SK-N-SH treated with all-trans-retinoic acid at 6 μM for 48 hours (cell line): ENCODE results near the gene MOGAT1.
"Not testable (repeated sequence)": the region's sequence is repeated elsewhere in the genome, so short reads cannot be mapped to it uniquely, and the experiment has no call there.

Experiments used
- ATAC-seq: fragments of 200-7000 bp; cut with Tn5 transposase; 3 replicates; pipeline ENCODE4 v1.9.1; 2020; ENCODE audit warnings: mild to moderate bottlenecking, moderate library complexity
- ARNTL ChIP-seq: fragments of 450-650 bp; formaldehyde crosslinking; IDR thresholded peaks from 2 replicates; pipeline ENCODE4 v1.5.0; 2020; ENCODE audit warnings: low read depth, mild to moderate bottlenecking, moderate library complexity, borderline replicate concordance
- BACH2 ChIP-seq: fragments of 250-450 bp; sonication (Bioruptor Pico); IDR thresholded peaks from 2 replicates; pipeline ENCODE4 v1.9.0; 2021; ENCODE audit warnings: mild to moderate bottlenecking, borderline replicate concordance
- CREB5 ChIP-seq: fragments of 250-450 bp; sonication (Bioruptor Pico); IDR thresholded peaks from 2 replicates; pipeline ENCODE4 v1.5.1; 2020; ENCODE audit warnings: low read depth, mild to moderate bottlenecking, moderate library complexity
- ESRRG ChIP-seq: fragments of 250-450 bp; sonication (Bioruptor Pico); IDR thresholded peaks from 2 replicates; pipeline ENCODE4 v1.6.1; 2021; ENCODE audit warnings: mild to moderate bottlenecking
- GLIS3 ChIP-seq: fragments of 250-450 bp; sonication (Bioruptor Pico); IDR thresholded peaks from 2 replicates; pipeline ENCODE4 v1.5.0; 2020; ENCODE audit warnings: mild to moderate bottlenecking, moderate library complexity
- ISL1 ChIP-seq: fragments of 250-450 bp; sonication (Bioruptor Pico); IDR thresholded peaks from 2 replicates; pipeline ENCODE4 v2.1.2; 2022; ENCODE audit warnings: mild to moderate bottlenecking, moderate library complexity
- OSR1 ChIP-seq: fragments of 250-450 bp; sonication (Bioruptor Pico); IDR thresholded peaks from 2 replicates; pipeline ENCODE4 v1.8.0; 2022; ENCODE audit warnings: moderate library complexity, mild to moderate bottlenecking, inconsistent platforms
- PPARA ChIP-seq: fragments of 250-450 bp; sonication (Bioruptor Pico); IDR thresholded peaks from 2 replicates; pipeline ENCODE4 v1.5.0; 2020; ENCODE audit warnings: mild to moderate bottlenecking, borderline replicate concordance
- RARB ChIP-seq: fragments of 250-450 bp; sonication (Bioruptor Pico); IDR thresholded peaks from 2 replicates; pipeline ENCODE4 v1.8.0; 2021; ENCODE audit warnings: mild to moderate bottlenecking, moderate library complexity
- SNAI2 ChIP-seq: fragments of 250-450 bp; sonication (Bioruptor Pico); IDR thresholded peaks from 2 replicates; pipeline ENCODE4 v1.5.0; 2020; ENCODE audit warnings: mild to moderate bottlenecking, moderate library complexity
- TCF4 ChIP-seq: fragments of 250-450 bp; sonication (Bioruptor Pico); IDR thresholded peaks from 2 replicates; pipeline ENCODE4 v1.8.0; 2021; ENCODE audit warnings: mild to moderate bottlenecking, moderate library complexity, borderline replicate concordance
- ZC3H10 ChIP-seq: fragments of 250-450 bp; sonication (Bioruptor Pico); IDR thresholded peaks from 2 replicates; pipeline ENCODE4 v1.5.1; 2021; ENCODE audit warnings: mild to moderate bottlenecking, moderate library complexity
- ZFP30 ChIP-seq: fragments of 450-650 bp; formaldehyde crosslinking; IDR thresholded peaks from 2 replicates; pipeline ENCODE4 v1.5.0; 2022; ENCODE audit warnings: mild to moderate bottlenecking, moderate library complexity
- ZNF565 ChIP-seq: fragments of 450-650 bp; formaldehyde crosslinking; conservative IDR thresholded peaks from 2 replicates; pipeline ENCODE4 v1.5.0; 2020; ENCODE audit warnings: low read depth, mild to moderate bottlenecking, moderate library complexity
- ZNF70 ChIP-seq: fragments of 450-650 bp; formaldehyde crosslinking; IDR thresholded peaks from 2 replicates; pipeline ENCODE4 v1.5.0; 2020; ENCODE audit warnings: mild to moderate bottlenecking, moderate library complexity
- ZNF8 ChIP-seq: fragments of 450-650 bp; formaldehyde crosslinking; IDR thresholded peaks from 2 replicates; pipeline ENCODE4 v1.5.0; 2020; ENCODE audit warnings: mild to moderate bottlenecking, moderate library complexity
- TF ChIP-seq, protein P1 (sequence below): fragments of 250-450 bp; sonication (Bioruptor Pico); IDR thresholded peaks from 2 replicates; pipeline ENCODE4 v1.8.0; 2021; ENCODE audit warnings: low read depth, mild to moderate bottlenecking, moderate library complexity, borderline replicate concordance
- TF ChIP-seq, protein P2 (sequence below): fragments of 250-450 bp; sonication (Bioruptor Pico); IDR thresholded peaks from 2 replicates; pipeline ENCODE4 v1.5.0; 2020; ENCODE audit warnings: mild to moderate bottlenecking, moderate library complexity
- TF ChIP-seq, protein P3 (sequence below): fragments of 250-450 bp; sonication (Bioruptor Pico); IDR thresholded peaks from 2 replicates; pipeline ENCODE4 v1.8.0; 2020; ENCODE audit warnings: mild to moderate bottlenecking, moderate library complexity, borderline replicate concordance
- TF ChIP-seq, protein P4 (sequence below): fragments of 250-450 bp; sonication (Bioruptor Pico); IDR thresholded peaks from 2 replicates; pipeline ENCODE4 v1.5.1; 2021; ENCODE audit warnings: mild to moderate bottlenecking, moderate library complexity

The MOGAT1 gene

GRCh38 chr2:222715742-222716141 lies 44.3 kb downstream of the MOGAT1 start:
- ATAC-seq, result no peak
- TF ChIP-seq ZNF565 (CRISPR knock-in tag), result no peak
- TF ChIP-seq, protein P1, sequence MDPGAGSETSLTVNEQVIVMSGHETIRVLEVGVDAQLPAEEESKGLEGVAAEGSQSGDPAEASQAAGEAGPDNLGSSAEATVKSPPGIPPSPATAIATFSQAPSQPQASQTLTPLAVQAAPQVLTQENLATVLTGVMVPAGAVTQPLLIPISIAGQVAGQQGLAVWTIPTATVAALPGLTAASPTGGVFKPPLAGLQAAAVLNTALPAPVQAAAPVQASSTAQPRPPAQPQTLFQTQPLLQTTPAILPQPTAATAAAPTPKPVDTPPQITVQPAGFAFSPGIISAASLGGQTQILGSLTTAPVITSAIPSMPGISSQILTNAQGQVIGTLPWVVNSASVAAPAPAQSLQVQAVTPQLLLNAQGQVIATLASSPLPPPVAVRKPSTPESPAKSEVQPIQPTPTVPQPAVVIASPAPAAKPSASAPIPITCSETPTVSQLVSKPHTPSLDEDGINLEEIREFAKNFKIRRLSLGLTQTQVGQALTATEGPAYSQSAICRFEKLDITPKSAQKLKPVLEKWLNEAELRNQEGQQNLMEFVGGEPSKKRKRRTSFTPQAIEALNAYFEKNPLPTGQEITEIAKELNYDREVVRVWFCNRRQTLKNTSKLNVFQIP (CRISPR knock-in tag), result no peak
- TF ChIP-seq, protein P2, sequence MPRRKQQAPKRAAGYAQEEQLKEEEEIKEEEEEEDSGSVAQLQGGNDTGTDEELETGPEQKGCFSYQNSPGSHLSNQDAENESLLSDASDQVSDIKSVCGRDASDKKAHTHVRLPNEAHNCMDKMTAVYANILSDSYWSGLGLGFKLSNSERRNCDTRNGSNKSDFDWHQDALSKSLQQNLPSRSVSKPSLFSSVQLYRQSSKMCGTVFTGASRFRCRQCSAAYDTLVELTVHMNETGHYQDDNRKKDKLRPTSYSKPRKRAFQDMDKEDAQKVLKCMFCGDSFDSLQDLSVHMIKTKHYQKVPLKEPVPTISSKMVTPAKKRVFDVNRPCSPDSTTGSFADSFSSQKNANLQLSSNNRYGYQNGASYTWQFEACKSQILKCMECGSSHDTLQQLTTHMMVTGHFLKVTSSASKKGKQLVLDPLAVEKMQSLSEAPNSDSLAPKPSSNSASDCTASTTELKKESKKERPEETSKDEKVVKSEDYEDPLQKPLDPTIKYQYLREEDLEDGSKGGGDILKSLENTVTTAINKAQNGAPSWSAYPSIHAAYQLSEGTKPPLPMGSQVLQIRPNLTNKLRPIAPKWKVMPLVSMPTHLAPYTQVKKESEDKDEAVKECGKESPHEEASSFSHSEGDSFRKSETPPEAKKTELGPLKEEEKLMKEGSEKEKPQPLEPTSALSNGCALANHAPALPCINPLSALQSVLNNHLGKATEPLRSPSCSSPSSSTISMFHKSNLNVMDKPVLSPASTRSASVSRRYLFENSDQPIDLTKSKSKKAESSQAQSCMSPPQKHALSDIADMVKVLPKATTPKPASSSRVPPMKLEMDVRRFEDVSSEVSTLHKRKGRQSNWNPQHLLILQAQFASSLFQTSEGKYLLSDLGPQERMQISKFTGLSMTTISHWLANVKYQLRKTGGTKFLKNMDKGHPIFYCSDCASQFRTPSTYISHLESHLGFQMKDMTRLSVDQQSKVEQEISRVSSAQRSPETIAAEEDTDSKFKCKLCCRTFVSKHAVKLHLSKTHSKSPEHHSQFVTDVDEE (CRISPR knock-in tag), result no peak
- TF ChIP-seq TCF4 (CRISPR knock-in tag), result no peak
- no peak for TF ChIP-seq RARB (CRISPR knock-in tag)
- TF ChIP-seq ARNTL (CRISPR knock-in tag), result no peak
- no peak for TF ChIP-seq ISL1 (CRISPR knock-in tag)
- no peak for TF ChIP-seq ESRRG (CRISPR knock-in tag)
- no peak for TF ChIP-seq ZC3H10
- no peak for TF ChIP-seq OSR1 (CRISPR knock-in tag)
- TF ChIP-seq ZFP30 (CRISPR knock-in tag), result no peak
- TF ChIP-seq PPARA (CRISPR knock-in tag), result no peak
- TF ChIP-seq BACH2 (CRISPR knock-in tag), result no peak
- no peak for TF ChIP-seq SNAI2 (CRISPR knock-in tag)
- no peak for TF ChIP-seq ZNF70

GRCh38 chr2:222719787-222720186 lies 48.3 kb downstream of the MOGAT1 start:
- ATAC-seq, result not testable (repeated sequence)

DNA sequence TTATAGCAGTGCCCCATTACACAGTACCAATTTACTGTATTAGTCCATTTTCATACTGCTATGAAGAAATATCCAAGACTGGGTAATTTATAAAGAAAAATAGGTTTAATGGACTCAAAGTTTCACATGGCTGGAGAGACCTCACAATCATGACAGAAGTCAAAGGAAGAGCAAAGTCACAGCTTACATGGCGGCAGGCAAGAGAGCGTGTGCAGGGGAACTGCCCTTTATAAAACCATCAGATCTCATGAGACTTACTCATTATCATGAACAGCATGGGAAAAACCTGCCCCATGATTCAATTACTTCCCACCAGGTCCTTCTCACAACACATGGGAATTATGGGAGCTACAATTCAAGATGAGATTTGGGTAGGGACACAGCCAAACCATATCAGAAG lies 50.1 kb downstream of the MOGAT1 start:
- not testable (repeated sequence) for ATAC-seq

- peak; percentile 84 for ATAC-seq
- TF ChIP-seq ZNF8 (CRISPR knock-in tag) (no peak), GLIS3 (CRISPR knock-in tag) (no peak), ZFP30 (CRISPR knock-in tag) (no peak), CREB5 (CRISPR knock-in tag) (no peak), RARB (CRISPR knock-in tag) (no peak)
- TF ChIP-seq, protein P3, sequence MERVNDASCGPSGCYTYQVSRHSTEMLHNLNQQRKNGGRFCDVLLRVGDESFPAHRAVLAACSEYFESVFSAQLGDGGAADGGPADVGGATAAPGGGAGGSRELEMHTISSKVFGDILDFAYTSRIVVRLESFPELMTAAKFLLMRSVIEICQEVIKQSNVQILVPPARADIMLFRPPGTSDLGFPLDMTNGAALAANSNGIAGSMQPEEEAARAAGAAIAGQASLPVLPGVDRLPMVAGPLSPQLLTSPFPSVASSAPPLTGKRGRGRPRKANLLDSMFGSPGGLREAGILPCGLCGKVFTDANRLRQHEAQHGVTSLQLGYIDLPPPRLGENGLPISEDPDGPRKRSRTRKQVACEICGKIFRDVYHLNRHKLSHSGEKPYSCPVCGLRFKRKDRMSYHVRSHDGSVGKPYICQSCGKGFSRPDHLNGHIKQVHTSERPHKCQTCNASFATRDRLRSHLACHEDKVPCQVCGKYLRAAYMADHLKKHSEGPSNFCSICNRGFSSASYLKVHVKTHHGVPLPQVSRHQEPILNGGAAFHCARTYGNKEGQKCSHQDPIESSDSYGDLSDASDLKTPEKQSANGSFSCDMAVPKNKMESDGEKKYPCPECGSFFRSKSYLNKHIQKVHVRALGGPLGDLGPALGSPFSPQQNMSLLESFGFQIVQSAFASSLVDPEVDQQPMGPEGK (CRISPR knock-in tag), result no peak
- TF ChIP-seq, protein P4, sequence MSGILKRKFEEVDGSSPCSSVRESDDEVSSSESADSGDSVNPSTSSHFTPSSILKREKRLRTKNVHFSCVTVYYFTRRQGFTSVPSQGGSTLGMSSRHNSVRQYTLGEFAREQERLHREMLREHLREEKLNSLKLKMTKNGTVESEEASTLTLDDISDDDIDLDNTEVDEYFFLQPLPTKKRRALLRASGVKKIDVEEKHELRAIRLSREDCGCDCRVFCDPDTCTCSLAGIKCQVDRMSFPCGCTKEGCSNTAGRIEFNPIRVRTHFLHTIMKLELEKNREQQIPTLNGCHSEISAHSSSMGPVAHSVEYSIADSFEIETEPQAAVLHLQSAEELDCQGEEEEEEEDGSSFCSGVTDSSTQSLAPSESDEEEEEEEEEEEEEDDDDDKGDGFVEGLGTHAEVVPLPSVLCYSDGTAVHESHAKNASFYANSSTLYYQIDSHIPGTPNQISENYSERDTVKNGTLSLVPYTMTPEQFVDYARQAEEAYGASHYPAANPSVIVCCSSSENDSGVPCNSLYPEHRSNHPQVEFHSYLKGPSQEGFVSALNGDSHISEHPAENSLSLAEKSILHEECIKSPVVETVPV (CRISPR knock-in tag), result no peak
Measured at GRCh38 chr2:222722327-222722946, 51.0 kb downstream of the MOGAT1 start.
